HepG2 (cell line): Measurements from ENCODE around the gene PRR9.
"Not testable (repeated sequence)": the region's sequence is repeated elsewhere in the genome, so short reads cannot be mapped to it uniquely, and the experiment has no call there.

Experiments used
- HMG20B ChIP-seq: conservative IDR thresholded peaks from 2 replicates; pipeline ENCODE4 v1.6.1; 2016; ENCODE audit warnings: missing genetic modification reagents, missing compliant biosample characterization
- NFYC ChIP-seq: IDR thresholded peaks from 2 replicates; pipeline ENCODE4 v1.6.1; 2016; ENCODE audit warnings: missing genetic modification reagents, missing compliant biosample characterization
- POLR2AphosphoS5 ChIP-seq: IDR thresholded peaks from 2 replicates; pipeline ENCODE4 v1.6.1; 2012; ENCODE audit warnings: low read depth, low read length
- SYNCRIP ChIP-seq: fragments of 200-400 bp; formaldehyde crosslinking; IDR thresholded peaks from 2 replicates; pipeline ENCODE4 v1.6.1; 2018; ENCODE audit warnings: mild to moderate bottlenecking, low read depth, low read length; ENCODE audit not compliant: insufficient read depth
- TCF12 ChIP-seq, 2 experiments: fragments of 450-650 bp in 1 of 2; sonication (generic) in 1 of 2; formaldehyde crosslinking in 1 of 2; IDR thresholded peaks; 2 replicates each; pipeline versions ENCODE4 v1.6.1 to v1.8.0; 2017 to 2022; ENCODE audit warnings: antibody characterized with exemption in 1 of 2, mild to moderate bottlenecking in 1 of 2, missing genetic modification reagents in 1 of 2, moderate library complexity in 1 of 2
- ZNF670 ChIP-seq: sonication (generic); formaldehyde crosslinking; IDR thresholded peaks from 2 replicates; pipeline ENCODE4 v1.8.0; 2022; ENCODE audit warnings: mild to moderate bottlenecking, missing genetic modification reagents, borderline replicate concordance

GRCh38 chr1:153229076-153229829 is 11.9 kb downstream of the PRR9 start:
- not testable (repeated sequence) for TF ChIP-seq SYNCRIP; HMG20B (CRISPR knock-in tag); NFYC (CRISPR knock-in tag); ZNF670 (CRISPR knock-in tag); POLR2AphosphoS5; TCF12 (IDR thresholded peaks at IDR 0.05); TCF12 (CRISPR knock-in tag; IDR thresholded peaks at IDR 0.05)
